MCF 10A (cell line): ENCODE measurements around the gene DNM3. TPM values are rescaled to one million over a fixed set of nuclear protein-coding genes. Genes with fewer than 3 reads are reported as not detected.
A peak's percentile ranks its signal among the peaks of the same experiment; 100 is the strongest.

ENCODE experiments used
- BruUV-seq: library from RNA; stranded (reverse); fragments of 400-500 nt; replicated peaks from 2 replicates; lab custom pipeline; 2021; lab: Mats Ljungman, UMichigan
- CTCF ChIA-PET: fragments of 300-600 bp; sonication (Branson Sonifier 250); formaldehyde crosslinking; extraction: SDS; loops from one replicate; lab custom pipeline; 2021; ENCODE audit warnings: antibody characterized with exemption, inconsistent platforms; lab: Yijun Ruan, JAX
- POLR2A ChIA-PET: fragments of 300-600, 350-650 bp; sonication (Branson Sonifier 250); formaldehyde crosslinking; extraction: SDS; loops from one replicate; lab custom pipeline; 2020; ENCODE audit warnings: antibody characterized with exemption, inconsistent platforms; lab: Yijun Ruan, JAX
- DNase-seq: peaks from one replicate; pipeline ENCODE4 v3.0.0-alpha.2; 2018; ENCODE audit not compliant: unreplicated experiment
- H3K27ac Mint-ChIP-seq: one replicate; pipeline ENCODE4 v1.8.0; 2022; ENCODE audit warnings: mild to moderate bottlenecking, low read depth, mixed read lengths; ENCODE audit not compliant: unreplicated experiment
- H3K27me3 Mint-ChIP-seq: one replicate; pipeline ENCODE4 v1.8.0; 2022; ENCODE audit warnings: mixed read lengths; ENCODE audit not compliant: insufficient read depth, unreplicated experiment
- H3K36me3 Mint-ChIP-seq: one replicate; pipeline ENCODE4 v1.8.0; 2022; ENCODE audit warnings: mild to moderate bottlenecking, moderate library complexity, mixed read lengths; ENCODE audit not compliant: insufficient read depth, unreplicated experiment
- H3K4me1 Mint-ChIP-seq: one replicate; pipeline ENCODE4 v1.8.0; 2022; ENCODE audit warnings: mixed read lengths; ENCODE audit not compliant: insufficient read depth, unreplicated experiment
- H3K4me3 Mint-ChIP-seq: one replicate; pipeline ENCODE4 v1.8.0; 2022; ENCODE audit warnings: mild to moderate bottlenecking, moderate library complexity, mixed read lengths; ENCODE audit not compliant: unreplicated experiment
- H3K9me3 Mint-ChIP-seq: one replicate; pipeline ENCODE4 v1.8.0; 2022; ENCODE audit warnings: mixed read lengths; ENCODE audit not compliant: unreplicated experiment
- CTCF ChIP-seq: fragments of 200-600 bp; IDR thresholded peaks from one replicate; pipeline ENCODE4 v1.8.0; 2022; ENCODE audit warnings: antibody characterized with exemption, mild to moderate bottlenecking; ENCODE audit not compliant: unreplicated experiment
- intact Hi-C: fragments of 100-400 bp; cut with micrococcal nuclease; formaldehyde crosslinking; loops from 2 replicates; pipeline ENCODE4 v1.14.1; 2022
- total RNA-seq: library from RNA; stranded (reverse); gene quantifications from 2 replicates; pipeline ENCODE4 v1.2.3, GENCODE V29; 2022

DNM3 gene
- total RNA-seq, 1 experiment from 2014 or later = 0.68 TPM

GRCh38 chr1:172120381-172120780 lies 279.1 kb downstream of the DNM3 start:
- Mint-ChIP-seq H3K36me3 (no peaks in the 10 kb centered on the region), H3K4me1 (no peaks in the 10 kb centered on the region), H3K9me3 (peaks cover 8% of the 10 kb centered on the region), H3K27ac (no peak overlapping the region), H3K27me3 (no peaks in the 10 kb centered on the region), H3K4me3 (no peak overlapping the region)
- BruUV-seq = no TSS peak
- DNase-seq = no peak
- CTCF ChIA-PET = interaction anchor here (0.6 to 2.2 kb wide), 5 partner anchors 17 to 310 kb away, joined by 3 to 9 read pairs (median 3); no protein-coding TSS in a partner anchor
- no peak for TF ChIP-seq CTCF
- intact Hi-C loops = no loop called here
- POLR2A ChIA-PET = interaction anchor here (0.7 to 0.9 kb wide), 2 partner anchors 9 to 18 kb away, joined by 3 to 4 read pairs; no protein-coding TSS in a partner anchor

GRCh38 chr1:172121081-172121717 lies 279.9 kb downstream of the DNM3 start:
- no peaks in the 10 kb centered on the region for H3K4me1 Mint-ChIP-seq
- no peaks in the 10 kb centered on the region for H3K27me3 Mint-ChIP-seq
- H3K36me3 Mint-ChIP-seq = no peaks in the 10 kb centered on the region
- ChIA-PET POLR2A (interaction anchor here (0.7 to 0.9 kb wide), 3 partner anchors 10 to 282 kb away, joined by 3 to 4 read pairs (median 3); no protein-coding TSS in a partner anchor), CTCF (interaction anchor here (0.6 to 2.2 kb wide), 8 partner anchors 11 to 309 kb away, joined by 3 to 9 read pairs (median 3); no protein-coding TSS in a partner anchor)
- intact Hi-C loops = no loop called here
- DNase-seq = no peak
- H3K9me3 Mint-ChIP-seq = peaks cover 8% of the 10 kb centered on the region
- TF ChIP-seq CTCF = no peak
- H3K4me3 Mint-ChIP-seq = no peak overlapping the region
- no peak overlapping the region for H3K27ac Mint-ChIP-seq
- no TSS peak for BruUV-seq

- Mint-ChIP-seq H3K4me3 (no peak overlapping the region), H3K9me3 (peaks cover 14% of the 10 kb centered on the region), H3K27me3 (no peaks in the 10 kb centered on the region), H3K36me3 (no peaks in the 10 kb centered on the region), H3K27ac (no peak overlapping the region), H3K4me1 (no peaks in the 10 kb centered on the region)
- ChIA-PET CTCF (interaction anchor here (0.6 kb wide), 1 partner anchor 189 kb away, joined by 3 read pairs; no protein-coding TSS in a partner anchor), POLR2A (interaction anchor here (1.1 kb wide), 1 partner anchor 14 kb away, joined by 3 read pairs; no protein-coding TSS in a partner anchor)
- intact Hi-C loops = no loop called here
- TF ChIP-seq CTCF = no peak
- no TSS peak for BruUV-seq
- DNase-seq = peak; percentile 10
Observed at GRCh38 chr1:172122381-172122780, 281.1 kb downstream of the DNM3 start.

- H3K27ac Mint-ChIP-seq = no peak overlapping the region
- no peak for TF ChIP-seq CTCF
- intact Hi-C loops = no loop called here
- DNase-seq = no peak
- POLR2A ChIA-PET = interaction anchor here (1.0 to 1.4 kb wide), 2 partner anchors 12 to 250 kb away, joined by 4 read pairs; no protein-coding TSS in a partner anchor
- no peaks in the 10 kb centered on the region for H3K4me1 Mint-ChIP-seq
- H3K9me3 Mint-ChIP-seq = peaks cover 6% of the 10 kb centered on the region
- no peaks in the 10 kb centered on the region for H3K27me3 Mint-ChIP-seq
- no peak overlapping the region for H3K4me3 Mint-ChIP-seq
- CTCF ChIA-PET = interaction anchor here (0.8 to 1.6 kb wide), 5 partner anchors 9 to 304 kb away, joined by 3 to 12 read pairs (median 3); no protein-coding TSS in a partner anchor
- no TSS peak for BruUV-seq
- no peaks in the 10 kb centered on the region for H3K36me3 Mint-ChIP-seq
Observed at GRCh38 chr1:172125250-172125649, 284.0 kb downstream of the DNM3 start.
